Measurements from ENCODE around the gene SWAP70.

SWAP70 gene

GRCh38 chr11:9639099-9639498 is 24.8 kb upstream of the SWAP70 start:
- H3K4me3 ChIP-seq (ENCODE audit: low read depth, low read length), result no peak overlapping the region
- no peak for DNase-seq (ENCODE audit: low read depth)
- TF ChIP-seq, protein P1, sequence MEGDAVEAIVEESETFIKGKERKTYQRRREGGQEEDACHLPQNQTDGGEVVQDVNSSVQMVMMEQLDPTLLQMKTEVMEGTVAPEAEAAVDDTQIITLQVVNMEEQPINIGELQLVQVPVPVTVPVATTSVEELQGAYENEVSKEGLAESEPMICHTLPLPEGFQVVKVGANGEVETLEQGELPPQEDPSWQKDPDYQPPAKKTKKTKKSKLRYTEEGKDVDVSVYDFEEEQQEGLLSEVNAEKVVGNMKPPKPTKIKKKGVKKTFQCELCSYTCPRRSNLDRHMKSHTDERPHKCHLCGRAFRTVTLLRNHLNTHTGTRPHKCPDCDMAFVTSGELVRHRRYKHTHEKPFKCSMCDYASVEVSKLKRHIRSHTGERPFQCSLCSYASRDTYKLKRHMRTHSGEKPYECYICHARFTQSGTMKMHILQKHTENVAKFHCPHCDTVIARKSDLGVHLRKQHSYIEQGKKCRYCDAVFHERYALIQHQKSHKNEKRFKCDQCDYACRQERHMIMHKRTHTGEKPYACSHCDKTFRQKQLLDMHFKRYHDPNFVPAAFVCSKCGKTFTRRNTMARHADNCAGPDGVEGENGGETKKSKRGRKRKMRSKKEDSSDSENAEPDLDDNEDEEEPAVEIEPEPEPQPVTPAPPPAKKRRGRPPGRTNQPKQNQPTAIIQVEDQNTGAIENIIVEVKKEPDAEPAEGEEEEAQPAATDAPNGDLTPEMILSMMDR (IDR thresholded peaks at IDR 0.05; ENCODE audit: low read depth, low read length, missing control alignments), result no peak

GRCh38 chr11:9639985-9640384 is 23.9 kb upstream of the SWAP70 start:
- H3K4me3 ChIP-seq (ENCODE audit: low read depth, low read length), result no peak overlapping the region
- TF ChIP-seq, protein P1 (IDR thresholded peaks at IDR 0.05; ENCODE audit: low read depth, low read length, missing control alignments), result no peak
- no peak for DNase-seq (ENCODE audit: low read depth)

DNA sequence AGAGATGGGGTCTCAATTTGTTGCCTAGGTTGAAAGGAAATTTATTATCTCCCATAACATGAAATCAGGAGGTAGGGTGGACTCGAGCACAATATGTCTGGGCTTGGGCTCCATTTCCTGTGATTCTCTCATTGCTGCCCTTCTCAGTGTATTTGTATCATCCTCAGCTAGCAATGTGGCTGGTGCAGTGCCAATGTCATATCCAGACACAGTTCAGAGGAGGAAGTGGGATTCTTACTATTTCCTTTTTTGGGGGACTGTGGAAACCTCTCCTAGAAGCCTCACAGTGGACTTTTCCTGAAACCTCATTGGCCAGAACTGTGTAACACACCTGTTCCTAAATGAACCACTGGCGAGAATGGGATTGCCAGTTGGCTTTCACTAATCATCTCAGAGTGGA is 21.0 kb upstream of the SWAP70 start:
- TF ChIP-seq, protein P1 (IDR thresholded peaks at IDR 0.05; ENCODE audit: low read depth, low read length, missing control alignments), result no peak
- no peak overlapping the region for H3K4me3 ChIP-seq (ENCODE audit: low read depth, low read length)
- no peak for DNase-seq (ENCODE audit: low read depth)

- TF ChIP-seq, protein P1 (IDR thresholded peaks at IDR 0.05; ENCODE audit: low read depth, low read length, missing control alignments), result no peak
- no peak for DNase-seq (ENCODE audit: low read depth)
- no peak overlapping the region for H3K4me3 ChIP-seq (ENCODE audit: low read depth, low read length)
Observed at GRCh38 chr11:9643751-9644150, 20.1 kb upstream of the SWAP70 start.

DNA sequence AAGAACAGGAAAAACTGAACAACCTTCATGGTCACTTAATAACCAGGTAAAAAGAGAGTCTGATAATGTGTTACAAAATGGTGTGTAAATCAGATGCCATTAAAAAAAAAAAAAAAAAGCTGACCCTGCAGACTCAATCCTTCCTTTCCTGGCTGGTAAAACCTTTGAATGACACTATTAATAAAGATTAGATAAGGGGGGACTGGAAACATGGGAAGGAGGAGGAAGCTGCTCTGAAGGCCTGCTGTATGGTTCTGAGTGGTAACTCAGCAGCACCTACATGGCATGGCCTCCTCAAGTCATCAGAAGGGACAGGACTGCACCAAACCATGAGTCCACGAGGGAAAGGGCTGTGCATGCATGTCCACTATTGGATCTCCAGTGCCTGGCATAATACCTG is 18.0 kb upstream of the SWAP70 start:
- DNase-seq (ENCODE audit: low read depth), result no peak
- TF ChIP-seq, protein P1 (IDR thresholded peaks at IDR 0.05; ENCODE audit: low read depth, low read length, missing control alignments), result no peak
- no peak overlapping the region for H3K4me3 ChIP-seq (ENCODE audit: low read depth, low read length)

DNA sequence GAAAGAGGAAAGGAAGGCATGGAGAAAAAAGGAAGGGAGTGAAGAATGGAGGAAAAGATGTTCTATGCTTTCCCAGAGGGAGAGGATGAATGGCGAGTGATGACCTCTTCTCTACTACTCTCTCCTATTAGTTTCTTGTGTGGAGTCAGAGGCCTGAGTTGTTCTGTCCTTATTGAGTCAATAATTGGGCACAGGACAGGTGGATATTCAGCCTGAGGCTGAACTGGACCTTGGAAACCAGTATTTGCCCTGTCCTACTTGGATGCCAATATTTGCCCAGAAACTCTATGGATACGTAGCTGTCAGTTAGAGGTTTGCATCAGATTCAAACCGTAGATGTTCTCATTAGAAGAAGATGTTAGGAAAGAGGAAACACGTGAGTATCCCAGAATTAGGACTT is 17.6 kb upstream of the SWAP70 start:
- no peak for DNase-seq (ENCODE audit: low read depth)
- TF ChIP-seq, protein P1 (IDR thresholded peaks at IDR 0.05; ENCODE audit: low read depth, low read length, missing control alignments), result no peak
- H3K4me3 ChIP-seq (ENCODE audit: low read depth, low read length), result no peak overlapping the region

- DNase-seq (ENCODE audit: low read depth), result no peak
- no peak overlapping the region for H3K4me3 ChIP-seq (ENCODE audit: low read depth, low read length)
- TF ChIP-seq, protein P1 (IDR thresholded peaks at IDR 0.05; ENCODE audit: low read depth, low read length, missing control alignments), result no peak
Observed at GRCh38 chr11:9651481-9651880, 12.4 kb upstream of the SWAP70 start.

Measured in GM12864 (cell line).